Psoas muscle (tissue), 8 donors: ENCODE results near the gene TCAP. TPM values are rescaled to one million over a fixed set of nuclear protein-coding genes. Genes with fewer than 3 reads are reported as not detected.

Experiments used
- ATAC-seq, 4 donors: fragments of 200-7000 bp; cut with Tn5 transposase; one replicate each; pipeline ENCODE4 v1.9.1; 2020; ENCODE audit warnings: moderate library complexity in 3 of 4, mild to moderate bottlenecking in 2 of 4
- DNase-seq, 2 donors: peaks; one replicate each; pipeline ENCODE4 v3.0.0-alpha.2; 2020
- H3K27ac ChIP-seq: fragments of 200-600 bp; one replicate; pipeline ENCODE4 v1.8.0; 2022
- H3K27me3 ChIP-seq, 3 donors: fragments of 200-600 bp in 1 of 3; one replicate each; pipeline versions ENCODE4 v1.6.1 to v1.8.0; 2013 to 2022; ENCODE audit warnings: low read length in 2 of 3, mild to moderate bottlenecking in 2 of 3, moderate library complexity in 1 of 3; ENCODE audit not compliant: insufficient read depth in 3 of 3
- H3K36me3 ChIP-seq, 2 donors: fragments of 200-600 bp in 1 of 2; one replicate each; pipeline versions ENCODE4 v1.6.1 to v1.8.0; 2013 to 2022; ENCODE audit warnings: low read depth in 1 of 2, mild to moderate bottlenecking in 1 of 2, moderate library complexity in 1 of 2; ENCODE audit not compliant: insufficient read depth in 1 of 2
- H3K4me1 ChIP-seq: fragments of 200-600 bp; one replicate; pipeline ENCODE4 v1.8.0; 2022
- H3K4me3 ChIP-seq: fragments of 200-600 bp; one replicate; pipeline ENCODE4 v1.8.0; 2022; ENCODE audit warnings: mild to moderate bottlenecking
- H3K9me3 ChIP-seq: fragments of 200-600 bp; one replicate; pipeline ENCODE4 v1.8.0; 2022
- CTCF ChIP-seq: fragments of 200-600 bp; IDR thresholded peaks from one replicate; pipeline ENCODE4 v1.8.0; 2022; ENCODE audit warnings: antibody characterized with exemption
- WGBS, 3 donors: extraction: QIAGEN DNeasy Blood & Tissue Kit; methylation state at CpG; one replicate each; pipeline versions ENCODE4 v1.1.6 to v1.1.7; 2013; 5-methylcytosine and 5-hydroxymethylcytosine counted together
- intact Hi-C, 2 donors: fragments of 100-400 bp; cut with DNase I; formaldehyde crosslinking; loops; one replicate each; pipeline versions ENCODE4 v1.11.0 to v1.14.2; 2022
- polyA plus RNA-seq, 3 donors: library from polyadenylated mRNA; stranded (reverse); fragments of 200-250 nt; gene quantifications; one replicate each; pipeline ENCODE4 v1.2.3, GENCODE V29; 2013
- total RNA-seq, 4 donors: library from RNA; stranded (reverse); fragmentation: NEBNext Ultra II Directional in 2 of 4; extraction: Animal tissue kit (Norgen Biotek cat#: 25700) in 2 of 4; gene quantifications; one replicate each; pipeline versions ENCODE4 v1.2.1 to v1.2.4, GENCODE V29; 2021 to 2023
- donor health status: healthy with polysubstance abuse.
- donor health status: DM: no; HTN: no; CAD: no; lungs with moderate emphysema.
- donor health status: Bipolar disorder and iron deficiency.
- donor health status: healthy.
- donor health status: DM: yes; HTN: yes; CAD: no.
- donor health status: DM: no; HTN: no; CAD: no.
- donor health status: DM: no; HTN: no; CAD: no.
- donor health status: DM: yes; HTN: yes; CAD: no.

TCAP gene
- total and polyA plus RNA-seq, 7 donors, result 2,116 to 7,047 (median 3,462) TPM

- intact Hi-C loops, result loop anchor here in 1 of 2 donors (5.0 kb wide), 1 partner anchor 35 kb away; no protein-coding TSS in a partner anchor
- Histone ChIP-seq H3K27me3 (peaks cover 0 to 2% (median 0%) of the 10 kb centered on the region in 3 donors), H3K4me1 (peaks cover 44% of the 10 kb centered on the region), H3K27ac (peak within 1 kb of the TSS; percentile 97), H3K9me3 (no peaks in the 10 kb centered on the region), H3K4me3 (peak within 1 kb of the TSS; percentile 96), H3K36me3 (no peaks in the 10 kb centered on the region)
- 0 to 1% (median 1%) methylated on average over 55 to 69 of the region's 69 CpGs for WGBS, 3 donors
- TF ChIP-seq CTCF, result no peak
- DNase-seq (peak; percentile 93 to 96), ATAC-seq (peak; percentile 95 to 98 (median 96))
Measured at GRCh38 chr17:39636927-39637736, 28.0 kb upstream of the TCAP start, which contains the start of gene STARD3. TSS of gene STARD3 (plus strand) at chr17:39637144. CDS start at chr17:39653532, 16,388 bp downstream.

GRCh38 chr17:39638317-39638716, 26.8 kb upstream of the TCAP start:
- Histone ChIP-seq H3K27me3 (no peaks in the 10 kb centered on the region), H3K36me3 (no peaks in the 10 kb centered on the region), H3K27ac (peak overlapping the region; percentile 97), H3K4me1 (peaks cover 52% of the 10 kb centered on the region), H3K4me3 (peak overlapping the region; percentile 96), H3K9me3 (no peaks in the 10 kb centered on the region)
- no peak for TF ChIP-seq CTCF
- no peak for ATAC-seq
- intact Hi-C loops, result loop anchor here (2.0 to 5.0 kb wide), 2 partner anchors 20 to 34 kb away; no protein-coding TSS in a partner anchor
- no peak for DNase-seq
- WGBS, 3 donors, result 88 to 95% (median 89%) methylated on average over 7 of the region's 7 CpGs

- intact Hi-C loops, result loop anchor here (2.0 to 5.0 kb wide), 2 partner anchors 20 to 33 kb away; no protein-coding TSS in a partner anchor
- WGBS, 3 donors, result 81 to 92% (median 88%) methylated on average over 2 of the region's 2 CpGs
- peaks cover 54% of the 10 kb centered on the region for H3K4me1 ChIP-seq
Measured at GRCh38 chr17:39639043-39639442, 26.1 kb upstream of the TCAP start.

GRCh38 chr17:39639566-39640458, 25.3 kb upstream of the TCAP start:
- Histone ChIP-seq H3K36me3 (no peaks in the 10 kb centered on the region), H3K27me3 (no peaks in the 10 kb centered on the region), H3K27ac (no peak overlapping the region), H3K4me1 (peaks cover 54% of the 10 kb centered on the region), H3K4me3 (no peak overlapping the region), H3K9me3 (no peaks in the 10 kb centered on the region)
- DNase-seq (no peak), ATAC-seq (no peak)
- TF ChIP-seq CTCF, result no peak
- intact Hi-C loops, result loop anchor here (2.0 to 5.0 kb wide), 2 partner anchors 19 to 32 kb away; no protein-coding TSS in a partner anchor
- WGBS, 3 donors, result 84 to 86% (median 85%) methylated on average over 11 of the region's 11 CpGs

More at GRCh38 chr17:39639043-39639442, 26.1 kb upstream of the TCAP start:
- TF ChIP-seq CTCF, result no peak
- Histone ChIP-seq H3K4me3 (no peak overlapping the region), H3K27ac (no peak overlapping the region), H3K9me3 (no peaks in the 10 kb centered on the region), H3K27me3 (no peaks in the 10 kb centered on the region), H3K36me3 (no peaks in the 10 kb centered on the region)
- ATAC-seq (no peak), DNase-seq (no peak)
